Measurements from ENCODE around the gene ADARB1. TPM values are rescaled to one million over a fixed set of nuclear protein-coding genes. Genes with fewer than 3 reads are reported as not detected.

ADARB1 gene
- total RNA-seq, 1 experiment from 2014 or later, result 15.8 TPM

GRCh38 chr21:45172420-45172819 is 98.0 kb downstream of the ADARB1 start:
- Histone ChIP-seq H4K8ac (replicated peaks; ENCODE audit: insufficient read length, low read depth, low read length) (no peak overlapping the region), H3K27ac (ENCODE audit: insufficient read length, low read depth, low read length) (no peak overlapping the region), H2BK5ac (ENCODE audit: insufficient read length, low read length) (no peak overlapping the region), H3K27me3 (ENCODE audit: insufficient read depth, low read length) (no peaks in the 10 kb centered on the region), H3K4ac (ENCODE audit: low read depth, low read length) (no peak overlapping the region), H3K9ac (ENCODE audit: extremely low read depth, insufficient read length, low read length) (no peak overlapping the region), H2AK5ac (ENCODE audit: insufficient read length, low read length) (no peak overlapping the region), H4K5ac (ENCODE audit: insufficient read length, low read depth, low read length) (no peak overlapping the region), H3K79me1 (ENCODE audit: insufficient read depth, low read depth, low read length, poor library complexity, severe bottlenecking) (no peaks in the 10 kb centered on the region), H3K4me2 (ENCODE audit: insufficient read depth, insufficient read length, low read length) (no peak overlapping the region), H4K91ac (ENCODE audit: insufficient read length, low read depth, low read length) (no peak overlapping the region), H3K23ac (ENCODE audit: insufficient read length, low read depth, low read length) (no peak overlapping the region), H3K9me3 (ENCODE audit: control insufficient read depth, low read depth, low read length) (no peaks in the 10 kb centered on the region), H3T11ph (ENCODE audit: low read length) (no peak overlapping the region), H2BK20ac (ENCODE audit: low read depth, low read length, poor library complexity, severe bottlenecking) (no peak overlapping the region), H3K23me2 (ENCODE audit: insufficient read length, low read depth, low read length, poor library complexity, severe bottlenecking) (no peaks in the 10 kb centered on the region), H2AFZ (ENCODE audit: low read length) (no peak overlapping the region), H3K56ac (ENCODE audit: insufficient read length, low read depth, low read length) (no peak overlapping the region), H2BK12ac (ENCODE audit: insufficient read length, low read depth, low read length) (no peak overlapping the region), H3K4me1 (ENCODE audit: insufficient read depth, low read length) (no peaks in the 10 kb centered on the region), H3K14ac (ENCODE audit: insufficient read depth, low read length) (no peak overlapping the region), H4K20me1 (ENCODE audit: control insufficient read depth, insufficient read depth, insufficient read length) (no peaks in the 10 kb centered on the region), H3K18ac (ENCODE audit: insufficient read length, low read depth, low read length) (no peak overlapping the region), H2BK120ac (ENCODE audit: low read depth, low read length, poor library complexity, severe bottlenecking) (no peak overlapping the region), H3K79me2 (ENCODE audit: insufficient read depth, low read length) (no peaks in the 10 kb centered on the region), H2BK15ac (ENCODE audit: low read depth, low read length) (no peak overlapping the region)
- TF ChIP-seq CTCF (conservative IDR thresholded peaks at IDR 0.05), result no peak
- H3K9me3 Mint-ChIP-seq, result no peaks in the 10 kb centered on the region
- WGBS (ENCODE audit: extremely low coverage, insufficient read length, low lambda C conversion rate), result no CpG with 5 or more reads among the region's 10 CpGs
- H3K27me3 Mint-ChIP-seq (ENCODE audit: low read depth), result no peaks in the 10 kb centered on the region
- H3K36me3 Mint-ChIP-seq (ENCODE audit: insufficient read depth in 1 of 3, low read depth in 3 of 3), result peaks cover 4 to 12% (median 8%) of the 10 kb centered on the region in 3 experiments; a peak in 4 of 7 replicates
- peaks cover 7 to 8% of the 10 kb centered on the region in 2 experiments for H3K4me1 Mint-ChIP-seq
- H3K4me3 Mint-ChIP-seq, result no peak overlapping the region
- no peak for DNase-seq
- no peak overlapping the region for H3K27ac Mint-ChIP-seq
